ENCODE results near the gene FHIT. TPM values are rescaled to one million over a fixed set of nuclear protein-coding genes. Genes with fewer than 3 reads are reported as not detected.

FHIT gene
- total and polyA plus RNA-seq, 7 donors: 2.4 to 10.2 (median 6.1) TPM

- no peak overlapping the region for H3K4me3 ChIP-seq
- no peaks in the 10 kb centered on the region for H3K9me3 ChIP-seq
- intact Hi-C loops (cut with DNase I): no loop called here
- H3K4me1 ChIP-seq: no peaks in the 10 kb centered on the region
- no peaks in the 10 kb centered on the region for H3K27me3 ChIP-seq
- H3K36me3 ChIP-seq: no peaks in the 10 kb centered on the region
- TF ChIP-seq POLR2A (IDR thresholded peaks at IDR 0.05) (no peak), POLR2AphosphoS5 (IDR thresholded peaks at IDR 0.05) (no peak), EP300 (IDR thresholded peaks at IDR 0.05) (no peak)
- TF ChIP-seq, protein P1, sequence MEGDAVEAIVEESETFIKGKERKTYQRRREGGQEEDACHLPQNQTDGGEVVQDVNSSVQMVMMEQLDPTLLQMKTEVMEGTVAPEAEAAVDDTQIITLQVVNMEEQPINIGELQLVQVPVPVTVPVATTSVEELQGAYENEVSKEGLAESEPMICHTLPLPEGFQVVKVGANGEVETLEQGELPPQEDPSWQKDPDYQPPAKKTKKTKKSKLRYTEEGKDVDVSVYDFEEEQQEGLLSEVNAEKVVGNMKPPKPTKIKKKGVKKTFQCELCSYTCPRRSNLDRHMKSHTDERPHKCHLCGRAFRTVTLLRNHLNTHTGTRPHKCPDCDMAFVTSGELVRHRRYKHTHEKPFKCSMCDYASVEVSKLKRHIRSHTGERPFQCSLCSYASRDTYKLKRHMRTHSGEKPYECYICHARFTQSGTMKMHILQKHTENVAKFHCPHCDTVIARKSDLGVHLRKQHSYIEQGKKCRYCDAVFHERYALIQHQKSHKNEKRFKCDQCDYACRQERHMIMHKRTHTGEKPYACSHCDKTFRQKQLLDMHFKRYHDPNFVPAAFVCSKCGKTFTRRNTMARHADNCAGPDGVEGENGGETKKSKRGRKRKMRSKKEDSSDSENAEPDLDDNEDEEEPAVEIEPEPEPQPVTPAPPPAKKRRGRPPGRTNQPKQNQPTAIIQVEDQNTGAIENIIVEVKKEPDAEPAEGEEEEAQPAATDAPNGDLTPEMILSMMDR (IDR thresholded peaks at IDR 0.05): no peak
- no peak overlapping the region for H3K27ac ChIP-seq
- WGBS, 2 donors: 95% methylated on average over 5 of the region's 5 CpGs
- DNase-seq: no peak
Measured at GRCh38 chr3:60835796-60836195, 415.5 kb downstream of the FHIT start.

- TF ChIP-seq EP300 (IDR thresholded peaks at IDR 0.05): no peak
- no peak for TF ChIP-seq POLR2AphosphoS5 (IDR thresholded peaks at IDR 0.05)
- TF ChIP-seq, protein P1 (IDR thresholded peaks at IDR 0.05): no peak
- no peak for TF ChIP-seq POLR2A (IDR thresholded peaks at IDR 0.05)
- intact Hi-C loops (cut with DNase I): no loop called here
- Histone ChIP-seq H3K27me3 (no peaks in the 10 kb centered on the region), H3K4me3 (no peak overlapping the region), H3K36me3 (no peaks in the 10 kb centered on the region), H3K27ac (no peak overlapping the region), H3K9me3 (no peaks in the 10 kb centered on the region), H3K4me1 (no peaks in the 10 kb centered on the region)
- WGBS, 2 donors: 25 to 81% methylated on average over 1 of the region's 1 CpG
- no peak for DNase-seq
Measured at GRCh38 chr3:60829058-60829457, 422.2 kb downstream of the FHIT start.

- no peak overlapping the region for H3K27ac ChIP-seq
- TF ChIP-seq POLR2A (IDR thresholded peaks at IDR 0.05): no peak
- no peak for TF ChIP-seq EP300 (IDR thresholded peaks at IDR 0.05)
- no peak for DNase-seq
- no peaks in the 10 kb centered on the region for H3K4me1 ChIP-seq
- intact Hi-C loops (cut with DNase I): no loop called here
- H3K27me3 ChIP-seq: no peaks in the 10 kb centered on the region
- 89 to 99% methylated on average over 1 of the region's 1 CpG for WGBS, 2 donors
- H3K9me3 ChIP-seq: no peaks in the 10 kb centered on the region
- H3K4me3 ChIP-seq: no peak overlapping the region
- no peaks in the 10 kb centered on the region for H3K36me3 ChIP-seq
Measured at GRCh38 chr3:60827666-60828065, 423.6 kb downstream of the FHIT start.

DNA sequence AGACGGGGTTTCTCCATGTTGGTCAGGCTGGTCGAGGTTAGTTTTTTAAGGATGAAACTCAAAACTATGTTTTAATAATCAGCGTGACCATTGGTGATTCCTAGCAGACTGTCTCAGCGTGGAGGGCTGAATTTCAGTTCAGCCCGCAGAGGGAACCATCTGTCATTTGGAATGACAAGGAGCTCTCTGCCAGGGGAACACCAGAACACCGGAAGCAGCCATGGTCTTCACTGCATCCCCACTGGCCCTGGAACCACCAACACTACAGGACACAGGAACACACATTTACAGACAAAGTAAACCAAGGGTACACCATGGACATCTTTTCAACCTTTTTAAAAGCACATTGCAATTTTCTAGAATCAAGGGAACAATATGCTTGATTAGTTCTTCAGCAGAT is 424.7 kb downstream of the FHIT start:
- intact Hi-C loops (cut with DNase I): no loop called here
- no peak for DNase-seq
- no peaks in the 10 kb centered on the region for H3K9me3 ChIP-seq
- WGBS, 2 donors: 96% methylated on average over 6 of the region's 6 CpGs
- H3K27me3 ChIP-seq: no peaks in the 10 kb centered on the region
- H3K4me3 ChIP-seq: no peak overlapping the region
- no peaks in the 10 kb centered on the region for H3K4me1 ChIP-seq
- no peaks in the 10 kb centered on the region for H3K36me3 ChIP-seq
- no peak overlapping the region for H3K27ac ChIP-seq
- no peak for TF ChIP-seq POLR2AphosphoS5 (IDR thresholded peaks at IDR 0.05)
- TF ChIP-seq, protein P1 (IDR thresholded peaks at IDR 0.05): no peak
- TF ChIP-seq EP300 (IDR thresholded peaks at IDR 0.05): no peak
- TF ChIP-seq POLR2A (IDR thresholded peaks at IDR 0.05): no peak

GRCh38 chr3:60812502-60812901 is 438.8 kb downstream of the FHIT start:
- no peaks in the 10 kb centered on the region for H3K27me3 ChIP-seq
- H3K27ac ChIP-seq: no peak overlapping the region
- TF ChIP-seq POLR2AphosphoS5 (IDR thresholded peaks at IDR 0.05) (no peak), POLR2A (IDR thresholded peaks at IDR 0.05) (no peak), EP300 (IDR thresholded peaks at IDR 0.05) (no peak)
- TF ChIP-seq, protein P1 (IDR thresholded peaks at IDR 0.05): no peak
- 80 to 82% methylated on average over 2 of the region's 2 CpGs for WGBS, 2 donors
- no peaks in the 10 kb centered on the region for H3K4me1 ChIP-seq
- intact Hi-C loops (cut with DNase I): no loop called here
- H3K4me3 ChIP-seq: no peak overlapping the region
- H3K36me3 ChIP-seq: no peaks in the 10 kb centered on the region
- H3K9me3 ChIP-seq: peaks cover 0 to 3% (median 0%) of the 10 kb centered on the region in 4 donors
- no peak for DNase-seq
